ENCODE measurements around the gene DLST. TPM values are rescaled to one million over a fixed set of nuclear protein-coding genes. Genes with fewer than 3 reads are reported as not detected.

The DLST gene
- polyA plus RNA-seq, 1 experiment, result 150 TPM

DNA sequence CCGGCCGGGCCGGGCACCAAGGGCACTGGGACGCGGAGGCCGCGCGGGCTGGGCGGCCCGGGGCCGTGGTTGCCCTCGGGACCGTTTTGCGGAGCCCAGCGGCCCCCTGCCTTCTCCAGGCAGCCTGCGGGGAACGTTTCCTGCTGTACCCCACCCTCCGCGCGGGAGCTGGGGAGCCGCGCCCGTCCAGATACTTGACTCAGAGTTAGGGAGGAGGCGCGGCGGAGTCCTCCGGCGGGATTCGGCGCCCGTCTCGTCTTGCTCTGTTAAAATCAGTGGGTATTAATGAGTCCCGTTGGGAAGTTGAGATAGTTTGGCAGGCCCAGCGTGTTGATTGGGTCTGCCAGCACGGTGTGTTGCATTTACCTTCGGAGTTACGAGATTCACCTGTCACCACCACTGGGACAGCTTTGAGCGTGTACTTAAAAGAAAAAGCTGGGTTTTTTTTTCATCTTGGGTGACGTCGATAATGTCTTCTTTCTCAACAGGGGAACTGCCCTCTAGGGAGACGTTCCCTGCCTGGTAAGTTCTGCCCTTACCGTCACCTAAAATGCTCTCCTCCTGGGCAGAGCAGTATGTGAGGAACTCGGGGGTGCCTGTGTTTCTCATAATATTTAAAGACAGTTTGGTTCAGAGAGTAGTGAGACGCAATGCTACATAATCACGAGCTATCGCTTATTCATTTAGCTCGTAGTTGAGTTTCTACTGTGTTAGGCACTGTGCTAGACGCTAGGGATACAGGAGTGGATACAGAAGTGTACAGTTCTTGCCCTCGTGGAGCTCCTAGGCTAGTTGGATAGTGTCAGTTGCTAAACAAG is 596 bp downstream of the DLST start:
- no peak for DNase-seq (ENCODE audit: low read depth, low spot score)
- Histone ChIP-seq H3K27me3 (ENCODE audit: control insufficient read depth, insufficient read depth, low read length) (no peaks in the 10 kb centered on the region), H3K27ac (ENCODE audit: low read depth, low read length) (peak overlapping the region; percentile 85), H3K9me3 (ENCODE audit: control insufficient read depth, insufficient read depth, low read length) (no peaks in the 10 kb centered on the region), H3K4me3 (ENCODE audit: low read depth, low read length) (peak overlapping the region; percentile 86)
- POLR2A ChIA-PET, result interaction anchor here (0.6 to 0.8 kb wide), 2 partner anchors 14 to 21 kb away, joined by 3 to 6 read pairs; no protein-coding TSS in a partner anchor
- TF ChIP-seq CTCF (IDR thresholded peaks at IDR 0.05; ENCODE audit: low read depth, low read length), result no peak
- CTCF ChIA-PET, result interaction anchor here (1.9 to 11.3 kb wide), 3 partner anchors 21 to 206 kb away, joined by 7 to 173 read pairs (median 21); no protein-coding TSS in a partner anchor

DNA sequence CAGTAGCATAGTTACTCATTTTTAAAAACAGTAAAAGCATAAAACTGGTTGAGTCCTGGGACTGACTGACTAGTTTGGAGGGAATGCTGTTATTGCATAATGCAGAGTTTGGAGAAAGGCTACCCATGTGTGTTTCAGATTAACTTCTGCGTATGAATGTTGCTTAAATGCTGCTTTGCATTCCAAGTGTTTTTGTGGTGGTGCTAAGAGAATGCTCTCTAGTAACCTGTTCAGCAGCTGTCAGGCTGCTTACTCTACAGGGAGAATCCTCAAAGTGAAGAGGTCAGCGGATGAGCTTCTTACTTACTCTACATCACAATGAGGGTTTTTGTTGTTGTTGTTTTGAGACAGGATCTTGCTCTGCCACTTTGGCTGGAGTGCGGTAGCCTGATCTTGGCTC is 4.3 kb downstream of the DLST start:
- Histone ChIP-seq H3K27ac (ENCODE audit: low read depth, low read length) (peak overlapping the region; percentile 96), H3K4me3 (ENCODE audit: low read depth, low read length) (no peak overlapping the region; the same call in 1 of the 2 replicates), H3K27me3 (ENCODE audit: control insufficient read depth, insufficient read depth, low read length) (no peaks in the 10 kb centered on the region), H3K9me3 (ENCODE audit: control insufficient read depth, insufficient read depth, low read length) (no peaks in the 10 kb centered on the region)
- peak; percentile 92 for DNase-seq (ENCODE audit: low read depth, low spot score)
- no peak for TF ChIP-seq CTCF (IDR thresholded peaks at IDR 0.05; ENCODE audit: low read depth, low read length)
- POLR2A ChIA-PET, result interaction anchor here (1.1 kb wide), 1 partner anchor 33 kb away, joined by 7 read pairs; no protein-coding TSS in a partner anchor
- CTCF ChIA-PET, result interaction anchor here (0.8 to 11.3 kb wide), 3 partner anchors 19 to 202 kb away, joined by 3 to 173 read pairs (median 15); no protein-coding TSS in a partner anchor

DNA sequence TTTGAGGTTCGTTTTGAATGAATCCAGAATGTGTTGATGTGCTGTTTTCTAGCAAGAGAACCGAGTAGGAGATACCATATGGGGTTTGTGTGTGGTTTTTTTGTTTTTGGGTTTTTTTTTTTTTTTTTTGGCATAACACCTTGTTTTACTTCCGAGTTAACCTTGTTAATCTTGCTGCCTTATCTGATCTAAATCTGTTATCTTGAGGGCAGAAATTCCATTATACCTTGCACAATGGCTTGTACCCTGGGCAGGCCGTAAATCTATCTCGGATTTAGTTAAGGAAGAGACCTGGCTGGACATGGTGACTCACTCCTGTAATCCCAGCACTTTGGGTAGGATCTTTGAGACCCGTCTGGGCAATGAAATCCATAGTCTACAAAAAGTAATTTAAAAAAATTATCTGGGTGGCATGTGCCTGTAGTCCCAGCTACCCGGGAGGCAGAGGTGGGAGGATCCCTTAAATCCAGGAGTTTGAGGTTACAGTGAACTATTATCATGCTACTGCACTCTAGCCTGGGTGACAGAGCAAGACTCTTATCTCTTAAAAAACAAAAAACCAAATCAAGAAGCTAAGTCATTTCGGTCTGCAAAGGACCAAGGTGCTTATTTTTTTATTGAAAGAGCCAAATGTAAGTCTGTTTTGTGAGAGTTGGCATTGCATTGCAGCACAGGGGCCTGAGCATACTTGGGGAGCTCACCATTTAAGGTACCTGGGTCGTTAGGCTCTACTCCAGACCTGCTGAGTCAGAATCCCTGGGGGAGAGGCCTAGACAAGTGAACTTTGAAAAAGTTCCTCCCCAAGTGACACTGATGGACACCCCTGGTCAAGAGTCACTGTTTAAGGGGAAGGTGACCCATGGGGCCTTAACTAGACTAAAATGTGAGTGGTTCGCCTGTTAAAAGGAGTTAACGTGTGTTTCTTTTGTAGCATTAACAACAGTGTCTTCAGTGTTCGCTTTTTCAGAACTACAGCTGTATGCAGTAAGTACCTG is 6.7 kb downstream of the DLST start:
- no peak for TF ChIP-seq CTCF (IDR thresholded peaks at IDR 0.05; ENCODE audit: low read depth, low read length)
- CTCF ChIA-PET, result interaction anchor here (1.1 to 6.8 kb wide), 2 partner anchors 17 to 28 kb away, joined by 6 to 52 read pairs; no protein-coding TSS in a partner anchor
- Histone ChIP-seq H3K27me3 (ENCODE audit: control insufficient read depth, insufficient read depth, low read length) (no peaks in the 10 kb centered on the region), H3K9me3 (ENCODE audit: control insufficient read depth, insufficient read depth, low read length) (no peaks in the 10 kb centered on the region), H3K27ac (ENCODE audit: low read depth, low read length) (no peak overlapping the region), H3K4me3 (ENCODE audit: low read depth, low read length) (no peak overlapping the region)
- DNase-seq (ENCODE audit: low read depth, low spot score), result no peak
- POLR2A ChIA-PET, result interaction anchor here (0.7 kb wide), 1 partner anchor 39 kb away, joined by 5 read pairs; no protein-coding TSS in a partner anchor

GRCh38 chr14:74890262-74890661 is 8.5 kb downstream of the DLST start:
- no peak for DNase-seq (ENCODE audit: low read depth, low spot score)
- CTCF ChIA-PET, result interaction anchor here (1.0 to 6.8 kb wide), 4 partner anchors 12 to 198 kb away, joined by 3 to 52 read pairs (median 10); no protein-coding TSS in a partner anchor
- Histone ChIP-seq H3K27ac (ENCODE audit: low read depth, low read length) (no peak overlapping the region), H3K9me3 (ENCODE audit: control insufficient read depth, insufficient read depth, low read length) (no peaks in the 10 kb centered on the region), H3K4me3 (ENCODE audit: low read depth, low read length) (no peak overlapping the region), H3K27me3 (ENCODE audit: control insufficient read depth, insufficient read depth, low read length) (no peaks in the 10 kb centered on the region)
- no peak for TF ChIP-seq CTCF (IDR thresholded peaks at IDR 0.05; ENCODE audit: low read depth, low read length)
- POLR2A ChIA-PET, result interaction anchor here (0.6 to 0.8 kb wide), 2 partner anchors 27 to 538 kb away, joined by 3 to 4 read pairs; partner anchors contain the start of gene JDP2

Data from AG04450 (cell line).